Posterior cingulate gyrus (tissue), 11 donors: ENCODE data around the gene TMEM225B.
"Not testable (repeated sequence)": the region's sequence is repeated elsewhere in the genome, so short reads cannot be mapped to it uniquely, and the experiment has no call there.

Experiments
- DNase-seq, 10 donors: peaks; one replicate each; pipeline versions ENCODE4 v3.0.0 to v3.0.0-alpha.2; 2020 to 2021; ENCODE audit warnings: mixed read lengths in 3 of 10
- intact Hi-C: fragments of 100-400 bp; cut with DNase I; formaldehyde crosslinking; loops from one replicate; pipeline ENCODE4 v1.15.1; 2023

TMEM225B gene

DNA sequence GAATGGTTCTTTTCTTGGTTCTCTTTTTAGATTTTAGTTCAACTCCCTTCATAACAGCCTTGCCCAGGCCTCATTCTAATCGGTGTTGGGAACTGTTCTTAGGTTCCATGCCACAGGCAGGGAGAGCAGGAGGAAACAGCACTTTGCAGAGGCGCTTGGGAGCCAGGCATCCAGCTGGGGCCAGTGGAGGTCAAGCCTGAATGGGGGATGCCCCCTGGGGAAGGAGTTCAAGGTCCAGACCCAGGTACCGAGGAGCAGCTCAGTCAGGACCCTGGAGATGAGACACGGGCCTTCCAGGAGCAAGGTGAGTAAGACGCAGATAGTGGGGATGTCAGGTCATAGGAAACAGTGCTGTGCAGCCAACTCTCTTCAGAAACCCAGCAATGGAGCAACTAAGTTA, 23.2 kb downstream of the TMEM225B start:
- DNase-seq: no peak
- intact Hi-C loops: no loop called here

DNA sequence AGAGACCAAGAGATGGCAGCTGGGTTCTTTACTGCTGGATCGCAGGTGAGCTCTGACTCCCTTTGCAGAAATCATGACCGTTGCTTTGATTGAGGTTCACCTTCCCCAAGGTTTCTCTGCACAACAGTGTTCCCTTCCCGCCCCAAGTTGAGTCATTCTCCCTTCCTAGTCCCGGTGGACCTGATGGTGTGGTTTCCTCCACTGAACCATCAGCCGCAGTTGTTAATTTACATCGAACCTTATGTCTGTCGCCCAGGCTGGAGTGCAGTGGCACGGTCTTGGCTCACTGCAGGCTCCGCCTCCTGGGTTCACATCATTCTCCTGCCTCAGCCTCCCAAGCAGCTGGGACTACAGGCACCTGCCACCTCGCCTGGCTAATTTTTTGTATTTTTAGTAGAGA, 24.5 kb downstream of the TMEM225B start:
- DNase-seq: no peak
- intact Hi-C loops: no loop called here

DNA sequence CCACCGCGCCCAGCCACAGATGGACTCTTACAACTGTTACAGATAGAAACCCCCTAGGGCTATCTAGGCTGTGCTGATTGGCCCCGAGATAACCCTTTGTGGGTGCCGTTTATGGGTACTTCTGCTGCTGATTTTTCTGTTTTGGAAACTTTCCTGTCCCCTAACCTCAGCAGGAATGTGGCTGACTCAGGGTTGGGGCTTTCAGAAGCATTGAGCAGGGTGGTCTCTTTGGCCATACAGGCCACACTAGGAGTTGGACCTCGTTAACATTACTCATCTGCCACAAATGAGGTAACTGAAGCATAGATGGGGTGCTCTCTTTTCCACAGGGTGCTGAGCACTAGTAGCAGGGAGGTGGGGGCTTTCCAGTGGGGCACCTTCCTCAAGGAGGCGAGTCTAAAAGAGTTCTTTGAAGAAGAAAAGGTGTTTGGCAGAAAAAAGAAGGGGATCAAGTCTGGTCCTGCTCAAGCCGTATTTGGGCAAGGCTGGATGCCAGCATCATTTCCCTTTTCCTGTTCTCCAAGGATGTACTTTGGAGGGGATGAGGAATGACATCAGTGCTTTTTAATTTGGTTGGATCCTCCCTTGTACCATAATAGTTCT, 25.1 kb downstream of the TMEM225B start:
- no peak for DNase-seq
- intact Hi-C loops: no loop called here

DNA sequence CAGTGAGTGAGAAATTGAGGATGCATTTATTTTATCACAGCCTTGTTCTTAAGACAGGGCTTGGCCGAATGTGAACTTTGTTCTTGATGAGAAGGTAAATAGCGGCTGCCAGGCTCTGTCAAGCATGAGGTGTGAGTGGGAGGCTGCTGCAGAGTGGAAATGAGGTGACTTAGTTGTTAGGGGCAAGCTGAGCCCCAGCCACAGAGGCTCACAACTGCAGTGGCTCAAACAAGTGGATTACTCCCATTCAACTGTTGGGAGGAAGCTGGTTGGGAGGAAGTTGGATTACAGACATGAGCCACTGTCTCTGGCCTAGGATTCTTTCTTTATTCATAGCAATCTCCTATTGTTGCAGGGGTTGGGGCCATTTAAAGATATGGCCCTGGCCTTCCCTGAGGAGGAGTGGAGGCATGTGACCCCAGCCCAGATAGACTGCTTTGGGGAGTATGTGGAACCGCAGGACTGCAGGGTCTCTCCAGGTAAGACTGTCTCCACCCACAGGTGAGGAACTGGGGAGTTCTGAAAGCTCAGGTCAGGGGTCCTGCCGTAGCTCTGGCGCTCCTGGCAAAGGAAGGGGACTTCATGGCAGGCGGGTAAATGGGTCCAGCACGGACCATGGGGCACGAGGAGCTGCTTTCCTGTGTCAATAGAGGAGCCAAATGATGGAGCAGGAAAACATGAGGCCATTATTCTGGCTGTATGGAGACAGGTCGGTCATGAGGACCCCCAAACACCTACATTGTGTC, 25.8 kb downstream of the TMEM225B start:
- intact Hi-C loops: no loop called here
- no peak for DNase-seq

DNA sequence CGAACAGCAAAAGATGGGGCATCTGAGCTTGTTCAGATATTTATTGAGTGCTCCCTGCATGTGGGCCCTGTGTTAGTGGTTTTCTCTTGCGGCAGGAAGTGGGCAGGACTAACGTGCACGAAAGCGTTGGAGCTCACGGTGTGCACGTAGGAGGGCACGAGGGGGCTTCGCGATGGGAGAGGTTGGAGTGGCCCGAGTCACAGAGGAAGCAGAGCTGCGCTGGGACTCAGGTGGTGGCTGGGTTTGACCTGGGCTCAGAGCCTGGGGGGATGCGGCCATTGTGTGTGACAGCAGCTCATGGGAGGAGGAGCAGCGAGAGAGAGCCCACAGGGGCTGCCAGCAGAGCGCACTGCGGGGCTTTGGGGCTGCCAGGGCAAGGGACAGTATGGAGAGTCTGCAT, 26.4 kb downstream of the TMEM225B start:
- DNase-seq: no peak
- intact Hi-C loops: no loop called here

DNA sequence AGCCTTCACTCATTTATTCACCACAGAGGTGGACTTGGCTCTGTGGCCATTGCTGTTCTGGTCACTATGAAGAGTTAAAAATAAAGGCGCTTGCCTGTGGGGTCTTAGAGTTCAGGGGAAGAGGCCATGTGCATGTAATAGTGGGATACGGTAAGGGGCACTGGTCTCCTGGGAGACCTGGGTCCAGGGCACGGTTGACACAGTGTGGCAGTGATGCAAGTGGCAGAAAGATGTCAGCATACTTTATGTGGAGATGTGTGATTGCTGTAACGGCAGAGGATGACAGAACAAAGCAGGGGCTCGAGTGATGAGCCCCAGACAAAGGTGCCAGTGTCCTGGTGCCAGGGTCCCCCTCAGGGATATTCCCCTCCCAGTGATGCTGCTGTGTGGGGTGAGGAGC, 27.3 kb downstream of the TMEM225B start:
- intact Hi-C loops: no loop called here
- DNase-seq: peak in 1 of 10 donors; percentile 40

DNA sequence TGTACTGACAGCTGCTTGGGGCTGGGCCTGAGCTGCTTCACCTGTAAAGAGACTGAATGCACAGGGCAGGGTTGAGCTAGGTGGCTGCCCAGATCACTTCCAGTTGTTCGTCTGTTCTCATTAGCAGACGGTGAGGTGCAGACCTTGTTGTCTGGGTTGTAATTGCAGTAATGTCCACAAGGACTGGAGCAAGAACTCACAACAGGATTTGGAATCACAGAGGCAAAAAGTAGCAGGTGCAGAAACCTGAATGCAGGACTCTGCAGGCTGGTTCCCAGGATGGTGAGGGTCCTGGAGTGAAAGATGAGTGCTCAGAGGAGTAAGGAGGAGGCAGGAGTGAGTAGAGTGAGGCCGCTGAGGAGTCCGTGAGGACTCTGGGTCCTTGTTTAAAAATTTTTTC, 27.9 kb downstream of the TMEM225B start:
- intact Hi-C loops: no loop called here
- no peak for DNase-seq

DNA sequence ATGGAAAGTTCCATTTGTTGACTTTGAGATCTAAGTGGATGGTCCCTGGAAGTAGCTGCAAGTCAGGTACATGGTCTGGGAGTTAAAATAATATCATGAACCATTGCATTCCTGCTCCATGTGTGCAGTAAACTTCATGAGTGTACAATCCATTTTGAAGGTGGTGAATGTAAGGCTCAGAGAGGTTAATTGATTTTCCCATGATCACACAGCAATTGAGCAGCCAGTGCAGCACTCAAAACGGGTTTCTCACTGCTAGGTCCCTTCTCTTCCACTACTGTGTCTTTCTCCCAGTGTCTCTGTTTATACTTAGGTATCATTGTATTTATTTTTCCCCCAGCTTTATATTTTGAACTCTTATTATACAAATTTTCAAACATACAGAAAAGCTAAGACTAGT, 28.6 kb downstream of the TMEM225B start:
- no peak for DNase-seq
- intact Hi-C loops: no loop called here

DNA sequence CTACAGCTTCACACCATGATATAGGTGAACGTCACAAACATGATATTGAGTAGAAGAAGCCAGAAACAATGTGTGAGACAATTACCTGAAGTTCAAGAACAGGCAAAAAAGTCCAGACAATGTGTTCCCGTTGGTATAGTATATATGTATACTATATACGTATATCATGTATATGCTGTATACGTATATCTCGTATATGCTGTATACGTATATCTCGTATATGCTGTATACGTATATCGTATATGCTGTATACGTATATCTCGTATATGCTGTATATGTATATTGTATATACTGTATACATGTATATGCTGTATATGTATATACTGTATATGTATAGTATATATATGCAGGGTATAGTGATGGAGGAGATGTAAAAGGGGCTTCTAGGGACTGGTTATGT, 29.4 kb downstream of the TMEM225B start:
- intact Hi-C loops: no loop called here
- DNase-seq: no peak

DNA sequence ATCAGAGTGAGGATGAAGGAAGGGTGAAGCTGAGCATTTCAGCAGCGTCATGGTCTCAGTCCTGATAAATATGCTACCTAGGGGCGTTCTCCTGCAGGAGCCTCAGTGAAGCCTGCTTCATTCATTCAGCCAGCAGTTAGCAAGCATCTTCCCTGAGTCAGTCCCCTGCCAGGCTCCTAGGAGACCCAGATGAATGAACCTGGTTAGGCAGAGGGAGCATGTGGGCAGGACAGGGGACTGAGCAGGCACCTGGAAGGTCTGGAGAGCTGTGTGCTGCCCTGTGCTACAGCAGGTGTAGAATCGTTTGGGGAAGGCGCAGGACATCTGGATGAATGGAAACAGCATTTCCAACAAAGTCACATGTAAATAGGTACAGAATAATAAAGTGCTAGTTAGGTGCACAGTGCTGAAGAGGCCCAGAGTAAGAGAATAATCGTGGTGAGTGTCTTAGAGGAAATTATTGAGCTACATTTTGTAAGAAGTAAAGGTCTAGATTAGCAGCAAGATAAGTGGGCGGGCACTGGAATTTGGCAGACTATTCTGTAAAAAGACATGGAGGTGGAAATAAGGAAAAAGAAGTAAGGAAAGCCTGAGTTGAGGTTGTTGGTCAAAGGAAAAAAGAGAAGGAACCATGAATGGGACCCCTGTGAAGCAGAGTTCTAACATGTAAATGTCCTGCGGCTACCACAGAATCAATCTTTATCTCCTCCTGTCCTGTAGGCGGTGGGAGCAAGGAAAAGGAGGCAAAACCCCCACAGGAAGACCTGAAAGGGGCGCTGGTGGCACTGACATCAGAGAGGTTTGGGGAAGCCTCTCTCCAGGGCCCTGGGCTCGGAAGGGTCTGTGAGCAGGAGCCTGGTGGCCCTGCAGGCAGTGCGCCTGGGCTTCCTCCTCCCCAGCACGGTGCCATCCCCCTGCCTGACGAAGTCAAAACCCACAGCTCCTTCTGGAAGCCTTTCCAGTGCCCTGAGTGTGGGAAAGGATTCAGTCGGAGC, 30.7 kb downstream of the TMEM225B start:
- intact Hi-C loops: no loop called here
- no peak for DNase-seq

DNA sequence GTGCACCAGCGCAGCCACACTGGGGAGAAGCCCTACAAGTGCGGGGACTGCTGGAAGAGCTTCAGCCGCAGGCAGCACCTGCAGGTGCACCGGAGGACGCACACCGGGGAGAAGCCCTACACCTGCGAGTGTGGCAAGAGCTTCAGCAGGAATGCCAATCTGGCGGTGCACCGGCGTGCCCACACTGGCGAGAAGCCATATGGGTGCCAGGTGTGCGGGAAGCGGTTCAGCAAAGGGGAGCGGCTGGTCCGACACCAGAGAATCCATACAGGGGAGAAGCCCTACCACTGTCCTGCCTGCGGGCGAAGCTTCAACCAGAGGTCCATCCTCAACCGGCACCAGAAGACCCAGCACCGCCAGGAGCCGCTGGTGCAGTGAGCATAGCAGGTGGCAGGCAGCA, 31.6 kb downstream of the TMEM225B start:
- intact Hi-C loops: no loop called here
- no peak for DNase-seq

DNA sequence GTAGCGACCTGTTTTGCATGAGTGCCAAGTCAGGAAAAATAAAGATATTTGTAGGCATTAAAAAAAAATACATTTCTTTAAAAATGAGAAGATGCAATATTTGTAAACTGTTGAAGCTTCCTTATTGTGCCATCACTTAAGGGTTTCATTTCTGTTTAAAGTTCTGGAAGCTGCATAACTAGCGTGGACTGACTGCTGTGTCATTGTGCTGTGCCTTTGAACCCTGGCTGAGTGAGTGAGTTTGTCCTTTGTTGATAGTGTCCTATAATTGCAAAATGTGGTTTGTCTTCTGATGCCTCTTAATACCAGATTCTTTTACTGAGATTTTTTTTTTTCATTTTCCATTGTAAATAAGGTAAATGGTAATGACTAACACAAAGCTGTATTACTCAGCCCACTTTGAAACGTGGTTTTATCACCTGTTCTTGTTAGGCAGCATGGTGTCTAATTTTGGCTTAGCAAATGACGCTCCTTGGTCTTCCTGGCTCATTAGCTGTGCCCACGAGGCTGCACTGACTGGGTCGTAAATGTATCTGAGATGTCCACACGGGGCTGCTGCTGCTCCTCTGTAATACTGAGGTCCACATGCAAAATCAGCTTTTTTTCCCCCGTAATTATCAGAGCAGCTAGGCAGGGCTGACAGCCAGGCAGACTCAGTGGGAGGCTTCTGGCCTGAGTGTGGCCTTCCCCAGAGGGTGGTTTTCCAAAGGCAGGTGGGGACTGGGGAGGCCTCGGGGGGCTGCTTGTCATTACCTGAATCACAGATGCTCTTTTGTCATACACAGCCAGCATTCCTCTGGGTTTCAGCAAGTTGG, 33.4 kb downstream of the TMEM225B start:
- intact Hi-C loops: no loop called here

DNA sequence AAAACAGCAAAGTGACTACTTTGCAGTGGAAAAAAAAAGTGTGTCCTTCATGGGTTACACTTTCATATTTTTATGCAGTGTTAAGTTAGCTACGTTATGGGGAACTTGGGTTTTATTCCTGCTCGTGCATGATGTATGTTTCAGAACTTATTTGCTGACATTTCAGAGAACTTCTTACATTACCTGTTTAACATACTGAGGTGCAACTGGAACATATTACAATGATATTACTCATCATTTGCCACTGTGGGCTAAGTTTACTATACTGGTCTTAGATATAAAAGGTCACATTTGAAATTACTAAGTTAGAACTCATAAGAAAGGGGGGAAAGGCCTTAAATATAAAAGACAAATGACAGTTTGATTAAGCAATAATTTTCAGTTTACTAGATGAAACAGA, 39.3 kb downstream of the TMEM225B start:
- DNase-seq, intact Hi-C loops: not testable (repeated sequence)

More for the DNA sequence above, 33.4 kb downstream of the TMEM225B start:
- peak in 3 of 10 donors; percentile 10 to 51 (median 34) for DNase-seq

DNA sequence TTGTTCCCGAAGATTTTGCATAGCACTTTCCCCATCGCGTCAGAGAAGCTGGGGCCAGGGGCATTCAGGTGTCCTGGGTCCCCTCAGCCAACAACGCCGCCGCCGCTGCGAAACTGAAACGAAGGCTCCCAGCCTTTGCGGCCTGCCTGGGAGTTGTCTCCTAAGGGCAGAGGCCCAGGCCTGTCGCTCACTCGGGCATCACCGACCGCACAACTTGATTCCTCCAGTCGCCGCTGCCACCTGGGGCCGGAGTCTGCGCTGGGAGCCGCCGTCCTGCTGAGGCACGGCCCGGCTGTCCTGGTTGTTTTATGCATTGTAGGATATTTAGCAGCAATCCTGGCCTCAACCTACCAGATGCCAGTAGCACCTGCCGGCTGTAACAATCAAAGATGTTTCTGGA, 40.7 kb downstream of the TMEM225B start:
- intact Hi-C loops: no loop called here
- no peak for DNase-seq

DNA sequence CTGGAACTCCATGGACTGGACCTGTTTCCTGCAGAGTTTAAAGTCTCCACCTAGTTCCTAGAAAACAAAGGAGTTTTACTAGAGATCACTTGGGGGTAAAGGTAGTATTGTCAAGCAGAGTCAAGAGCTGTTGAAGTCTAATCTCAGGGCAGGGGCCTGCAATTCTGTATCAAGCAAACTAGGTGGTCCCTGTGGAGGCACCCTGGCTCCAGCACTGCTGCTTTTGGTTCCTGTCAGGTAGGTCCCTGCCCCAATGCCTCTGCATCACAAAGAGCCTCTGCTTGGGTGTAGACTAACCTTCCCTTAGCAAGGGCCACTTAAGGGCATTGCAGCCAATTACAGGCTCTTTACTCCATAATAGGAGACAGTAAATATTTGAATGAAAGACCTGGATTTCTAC, 41.2 kb downstream of the TMEM225B start:
- intact Hi-C loops: no loop called here
- DNase-seq: no peak

DNA sequence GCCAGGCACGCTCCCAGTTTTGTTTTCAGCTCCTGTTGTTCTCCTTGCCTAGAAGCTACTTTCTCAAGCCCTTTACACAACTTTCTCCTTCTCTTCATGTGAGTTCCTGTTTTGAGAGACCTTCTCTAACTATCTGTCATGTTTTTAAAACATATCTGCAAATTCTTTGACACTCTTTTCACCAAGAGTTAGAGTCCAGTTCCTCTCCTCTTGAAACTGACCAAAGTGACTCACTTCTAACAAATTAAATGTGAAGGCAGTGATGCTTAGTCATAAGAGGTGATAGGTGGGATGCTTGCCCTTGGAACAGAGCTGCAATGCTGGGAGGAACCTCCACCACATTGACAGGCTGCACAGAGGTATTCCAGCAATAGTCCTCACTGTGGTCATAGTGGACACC, 44.0 kb downstream of the TMEM225B start:
- intact Hi-C loops: no loop called here
- no peak for DNase-seq

DNA sequence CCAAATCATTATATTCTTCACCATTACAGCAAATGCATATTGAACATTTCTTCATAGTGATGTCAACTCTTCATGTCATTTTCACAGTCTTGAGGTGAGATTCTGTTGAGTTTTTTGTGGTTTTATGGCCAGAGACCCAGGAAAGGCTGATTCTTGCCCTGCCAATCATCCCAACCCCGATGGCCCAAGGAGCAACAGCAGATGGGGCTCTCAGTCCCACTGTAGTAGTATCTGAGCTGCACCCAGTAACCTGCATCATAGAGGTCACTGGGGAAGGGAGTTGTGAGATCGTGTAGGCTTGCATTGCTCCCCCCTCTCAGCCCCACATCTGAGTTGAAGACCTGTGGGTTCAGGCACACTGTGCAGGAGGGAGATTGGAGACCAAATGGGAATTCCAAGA, 45.4 kb downstream of the TMEM225B start:
- intact Hi-C loops: no loop called here
- DNase-seq: no peak

DNA sequence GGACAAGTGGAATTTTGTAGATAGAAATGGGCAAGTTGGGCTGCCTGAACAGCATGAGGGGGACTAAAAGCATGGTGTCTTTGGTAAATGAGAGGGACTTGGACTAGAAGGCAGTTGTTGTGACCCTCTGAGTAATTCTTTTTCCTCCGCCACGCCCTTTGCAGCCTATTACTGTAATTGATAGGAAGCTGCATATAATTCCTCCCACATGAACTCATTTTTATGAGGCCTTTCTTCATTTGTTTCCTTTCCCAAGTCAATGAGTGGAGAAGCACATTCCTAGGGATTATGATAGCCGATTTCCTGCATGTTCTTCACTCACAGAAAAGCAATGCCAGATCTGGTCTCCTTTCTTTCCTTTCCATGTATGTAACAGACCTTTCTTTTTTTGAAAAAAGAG, 46.4 kb downstream of the TMEM225B start:
- DNase-seq: no peak
- intact Hi-C loops: no loop called here

DNA sequence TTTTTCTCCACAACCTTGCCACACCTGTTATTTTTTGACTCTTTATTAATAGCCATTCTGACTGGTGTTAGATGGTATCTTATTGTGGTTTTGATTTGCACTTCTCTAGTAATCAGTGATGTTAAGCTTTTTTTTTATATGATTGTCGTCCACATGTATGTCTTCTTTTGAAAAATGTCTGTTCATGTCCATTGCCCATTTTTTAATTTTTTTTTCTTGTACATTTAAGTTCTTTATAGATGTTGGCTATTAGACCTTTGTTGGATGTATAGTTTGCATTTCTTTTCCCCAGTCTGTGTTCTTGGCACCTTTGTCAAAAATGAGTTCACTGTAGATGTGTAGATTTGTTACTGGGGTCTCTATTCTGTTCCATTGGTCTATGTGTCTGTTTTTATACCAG, 47.5 kb downstream of the TMEM225B start:
- no peak for DNase-seq
- intact Hi-C loops: no loop called here

DNA sequence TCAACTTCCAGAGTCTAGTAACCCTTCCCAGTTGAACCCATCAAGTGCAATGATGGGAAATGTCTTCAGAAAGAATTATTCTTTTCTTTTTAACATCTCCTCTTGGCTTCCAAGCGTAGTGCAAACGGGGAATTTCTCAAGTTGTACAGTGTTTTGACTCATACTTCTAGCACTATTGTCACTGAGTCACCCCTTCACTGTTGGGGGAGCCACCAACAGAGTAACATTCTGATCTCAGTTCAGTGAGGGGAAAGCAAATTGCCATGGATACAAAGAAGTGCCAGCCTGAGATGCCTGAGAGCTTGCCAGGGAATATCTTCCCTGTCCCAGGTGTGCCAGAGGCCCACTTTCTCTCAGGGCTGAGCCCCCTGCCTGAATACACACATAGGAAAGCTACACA, 50.8 kb downstream of the TMEM225B start:
- intact Hi-C loops: no loop called here
- DNase-seq: no peak

DNA sequence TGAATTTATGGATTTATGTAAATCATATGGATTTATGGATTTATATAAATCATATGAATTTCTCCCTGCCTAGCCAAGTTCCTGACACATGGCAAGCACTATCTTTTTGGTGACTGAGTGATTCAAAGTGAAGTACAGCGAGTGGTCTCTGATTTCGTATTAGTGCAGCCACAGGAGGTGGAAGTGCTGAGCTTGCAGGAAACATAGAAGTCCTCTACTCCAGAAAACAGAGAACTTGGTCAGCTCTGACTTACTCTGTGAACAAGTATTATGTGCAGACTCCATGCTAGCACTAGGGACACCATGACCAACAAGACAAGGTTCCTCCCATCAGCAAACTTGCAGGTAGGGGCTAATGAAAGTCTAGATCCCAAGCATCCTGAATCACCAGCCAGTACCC, 53.2 kb downstream of the TMEM225B start:
- intact Hi-C loops: no loop called here
- DNase-seq: no peak
